GM18868 (cell line): ENCODE data around the gene PCDHGA1.

ENCODE experiments used
- ATAC-seq: cut with Tn5 transposase; IDR thresholded peaks from one replicate; pipeline ENCODE4 v1.9.1; 2021; ENCODE audit warnings: mild to moderate bottlenecking, moderate library complexity; ENCODE audit not compliant: unreplicated experiment

The PCDHGA1 gene

DNA sequence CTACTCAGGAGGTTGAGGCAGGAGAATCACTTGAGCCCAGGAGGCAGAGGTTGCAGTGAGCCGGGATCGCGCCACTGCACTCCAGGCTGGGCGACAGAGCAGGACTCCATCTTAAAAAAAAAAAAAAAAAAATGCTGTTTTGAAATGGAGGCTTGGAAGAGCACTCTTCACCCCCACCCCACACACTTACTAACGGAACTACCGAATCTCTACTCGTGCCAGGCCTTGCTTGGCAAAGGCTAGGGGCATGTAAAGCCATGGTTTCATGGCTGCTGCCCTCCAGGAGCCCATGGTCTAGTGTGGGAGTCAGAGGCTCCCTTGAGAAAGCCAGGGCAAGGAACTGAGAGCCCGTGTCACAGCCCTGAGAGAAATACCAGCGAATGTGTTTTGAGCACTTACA, 179.8 kb downstream of the PCDHGA1 start:
- no peak for ATAC-seq

DNA sequence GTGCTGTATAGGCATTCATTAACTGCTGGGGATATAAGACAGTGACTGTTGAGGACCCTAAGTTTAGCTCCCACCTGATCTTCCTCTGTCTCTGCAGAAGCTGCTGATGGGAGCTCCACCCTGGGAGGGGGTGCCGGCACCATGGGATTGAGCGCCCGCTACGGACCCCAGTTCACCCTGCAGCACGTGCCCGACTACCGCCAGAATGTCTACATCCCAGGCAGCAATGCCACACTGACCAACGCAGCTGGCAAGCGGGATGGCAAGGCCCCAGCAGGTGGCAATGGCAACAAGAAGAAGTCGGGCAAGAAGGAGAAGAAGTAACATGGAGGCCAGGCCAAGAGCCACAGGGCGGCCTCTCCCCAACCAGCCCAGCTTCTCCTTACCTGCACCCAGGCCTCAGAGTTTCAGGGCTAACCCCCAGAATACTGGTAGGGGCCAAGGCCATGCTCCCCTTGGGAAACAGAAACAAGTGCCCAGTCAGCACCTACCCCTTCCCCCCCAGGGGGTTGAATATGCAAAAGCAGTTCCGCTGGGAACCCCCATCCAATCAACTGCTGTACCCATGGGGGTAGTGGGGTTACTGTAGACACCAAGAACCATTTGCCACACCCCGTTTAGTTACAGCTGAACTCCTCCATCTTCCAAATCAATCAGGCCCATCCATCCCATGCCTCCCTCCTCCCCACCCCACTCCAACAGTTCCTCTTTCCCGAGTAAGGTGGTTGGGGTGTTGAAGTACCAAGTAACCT, 180.7 kb downstream of the PCDHGA1 start:
- peak; percentile 44 for ATAC-seq

DNA sequence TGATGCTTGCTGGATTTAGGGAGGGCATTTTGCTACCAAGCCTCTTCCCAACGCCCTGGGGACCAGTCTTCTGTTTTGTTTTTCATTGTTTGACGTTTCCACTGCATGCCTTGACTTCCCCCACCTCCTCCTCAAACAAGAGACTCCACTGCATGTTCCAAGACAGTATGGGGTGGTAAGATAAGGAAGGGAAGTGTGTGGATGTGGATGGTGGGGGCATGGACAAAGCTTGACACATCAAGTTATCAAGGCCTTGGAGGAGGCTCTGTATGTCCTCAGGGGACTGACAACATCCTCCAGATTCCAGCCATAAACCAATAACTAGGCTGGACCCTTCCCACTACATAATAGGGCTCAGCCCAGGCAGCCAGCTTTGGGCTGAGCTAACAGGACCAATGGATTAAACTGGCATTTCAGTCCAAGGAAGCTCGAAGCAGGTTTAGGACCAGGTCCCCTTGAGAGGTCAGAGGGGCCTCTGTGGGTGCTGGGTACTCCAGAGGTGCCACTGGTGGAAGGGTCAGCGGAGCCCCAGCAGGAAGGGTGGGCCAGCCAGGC, 181.5 kb downstream of the PCDHGA1 start:
- no peak for ATAC-seq

DNA sequence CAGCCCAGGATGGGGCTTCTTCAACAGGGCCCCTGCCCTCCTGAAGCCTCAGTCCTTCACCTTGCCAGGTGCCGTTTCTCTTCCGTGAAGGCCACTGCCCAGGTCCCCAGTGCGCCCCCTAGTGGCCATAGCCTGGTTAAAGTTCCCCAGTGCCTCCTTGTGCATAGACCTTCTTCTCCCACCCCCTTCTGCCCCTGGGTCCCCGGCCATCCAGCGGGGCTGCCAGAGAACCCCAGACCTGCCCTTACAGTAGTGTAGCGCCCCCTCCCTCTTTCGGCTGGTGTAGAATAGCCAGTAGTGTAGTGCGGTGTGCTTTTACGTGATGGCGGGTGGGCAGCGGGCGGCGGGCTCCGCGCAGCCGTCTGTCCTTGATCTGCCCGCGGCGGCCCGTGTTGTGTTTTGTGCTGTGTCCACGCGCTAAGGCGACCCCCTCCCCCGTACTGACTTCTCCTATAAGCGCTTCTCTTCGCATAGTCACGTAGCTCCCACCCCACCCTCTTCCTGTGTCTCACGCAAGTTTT, 182.1 kb downstream of the PCDHGA1 start:
- no peak for ATAC-seq

DNA sequence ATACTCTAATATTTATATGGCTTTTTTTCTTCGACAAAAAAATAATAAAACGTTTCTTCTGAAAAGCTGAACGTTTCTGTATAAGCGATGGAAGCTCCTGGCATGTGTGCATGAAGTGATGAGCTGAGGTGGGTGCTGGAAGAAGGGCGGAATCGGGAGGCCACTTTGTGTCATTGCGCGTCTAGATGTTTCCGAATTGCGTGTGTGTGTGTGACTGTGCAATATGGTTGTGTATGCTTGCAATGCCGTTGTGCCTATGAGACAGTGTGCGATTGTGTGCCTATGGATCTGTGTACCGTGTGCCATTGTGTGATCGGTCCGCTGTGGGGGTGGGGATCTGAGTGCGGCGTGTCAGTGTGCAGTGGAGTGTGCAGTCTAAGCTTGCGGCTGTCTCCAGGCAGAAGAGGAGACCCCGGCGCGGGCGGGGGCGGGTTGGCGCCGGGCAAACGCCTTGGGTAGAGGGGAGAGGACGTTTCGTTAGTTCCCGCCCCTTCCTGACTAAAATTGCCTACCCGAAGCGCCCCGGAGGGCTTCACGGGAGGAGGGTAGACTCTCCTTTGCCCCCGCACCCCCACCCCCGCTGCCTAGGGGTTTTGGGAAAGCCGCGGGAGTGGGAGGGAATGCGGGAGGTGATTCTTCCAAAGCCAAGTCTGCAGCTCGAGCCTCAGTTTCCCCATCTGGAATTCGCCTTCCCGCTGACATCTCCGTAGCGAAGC, 182.8 kb downstream of the PCDHGA1 start:
- no peak for ATAC-seq

DNA sequence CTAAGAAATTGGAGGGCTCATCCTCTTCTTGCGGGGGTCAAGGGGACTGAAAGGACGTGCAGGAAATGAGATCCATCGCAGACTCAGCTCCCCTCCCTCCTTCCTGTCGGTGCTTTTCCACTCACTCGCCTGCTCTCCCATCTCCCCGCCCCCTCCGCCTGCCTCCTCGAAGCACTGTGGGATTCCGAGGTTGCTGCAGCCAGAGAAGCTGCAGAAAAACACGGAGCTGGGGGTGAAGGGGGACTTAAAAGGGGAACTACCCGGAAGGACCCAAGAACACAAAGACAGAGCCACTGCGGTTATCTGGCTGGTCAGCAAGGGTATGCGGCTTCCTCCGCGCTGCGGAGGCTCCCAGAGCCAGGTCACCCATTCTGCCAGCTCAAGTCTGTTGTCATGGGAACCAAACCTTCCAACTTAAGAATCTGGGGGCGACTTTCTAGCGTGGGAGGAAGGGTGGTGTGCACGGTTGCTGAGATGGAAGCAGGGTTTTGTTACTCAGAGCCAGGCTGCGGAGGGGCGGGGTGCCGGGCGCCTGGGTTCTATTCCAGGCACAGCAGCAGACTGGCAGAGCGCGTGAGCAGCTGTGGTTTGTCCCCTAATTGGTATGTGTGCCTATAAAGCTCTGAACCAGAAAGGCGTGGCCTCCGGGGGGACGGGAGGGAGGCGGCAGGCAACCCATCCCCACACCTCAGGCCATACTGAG, 183.5 kb downstream of the PCDHGA1 start:
- ATAC-seq, result peak; percentile 51

DNA sequence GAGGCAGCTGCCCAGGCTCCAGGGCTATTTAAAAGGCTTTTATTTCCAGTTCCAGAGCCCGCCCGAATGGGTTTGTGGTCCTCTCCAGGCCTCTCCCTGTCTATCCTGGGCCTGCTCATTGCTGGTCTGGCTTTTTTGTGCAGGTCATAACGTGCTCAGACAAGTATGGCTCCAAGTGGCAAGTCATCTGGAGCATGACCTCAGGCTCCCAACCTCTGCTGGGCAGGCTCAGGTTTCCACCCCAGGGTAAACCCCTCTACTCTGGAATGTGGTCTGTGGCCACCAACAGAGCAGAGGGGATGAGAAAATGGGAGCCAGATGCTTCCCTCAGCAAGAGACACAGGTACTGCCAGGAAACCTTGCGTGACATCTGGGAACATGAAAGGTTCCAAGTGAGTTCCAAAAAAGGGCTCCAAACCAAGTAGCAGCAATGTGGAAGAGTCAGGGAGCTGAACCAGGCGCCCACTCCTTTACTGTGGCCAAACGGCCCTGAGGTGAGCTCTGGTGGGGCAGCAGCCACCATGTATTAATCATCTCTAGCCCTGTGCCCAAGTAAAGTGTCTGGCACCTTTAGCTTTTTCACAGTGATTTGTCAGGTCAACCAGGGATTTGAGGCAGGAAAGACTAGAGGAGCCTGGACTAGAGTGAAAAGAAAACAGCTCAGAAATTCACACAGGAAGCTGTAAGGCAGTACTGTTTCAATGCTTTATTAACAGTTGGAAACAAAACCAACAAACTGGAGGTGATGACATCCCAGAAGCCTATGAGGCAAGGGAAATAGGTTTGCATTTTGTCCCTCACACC, 184.2 kb downstream of the PCDHGA1 start:
- ATAC-seq, result peak; percentile 9

DNA sequence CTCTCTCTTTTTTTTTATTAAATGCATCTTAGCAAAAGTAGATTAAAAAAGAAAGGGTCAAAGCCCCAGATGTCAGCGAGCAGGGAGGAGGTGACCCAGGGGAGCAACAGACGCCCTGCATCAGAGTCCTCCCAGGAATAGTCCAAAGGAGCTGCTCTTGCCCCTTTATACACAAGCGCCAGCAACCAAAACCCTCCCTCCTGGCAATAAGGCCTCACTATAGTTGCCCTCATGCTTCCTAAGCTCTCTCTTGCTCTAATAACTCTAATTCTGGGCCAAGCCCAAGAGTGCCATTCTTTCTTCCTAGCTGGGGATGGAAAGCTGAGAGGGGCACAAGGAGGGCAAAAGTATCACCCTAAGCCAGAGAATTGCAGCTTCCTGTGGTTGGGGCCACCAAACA, 184.8 kb downstream of the PCDHGA1 start:
- no peak for ATAC-seq

DNA sequence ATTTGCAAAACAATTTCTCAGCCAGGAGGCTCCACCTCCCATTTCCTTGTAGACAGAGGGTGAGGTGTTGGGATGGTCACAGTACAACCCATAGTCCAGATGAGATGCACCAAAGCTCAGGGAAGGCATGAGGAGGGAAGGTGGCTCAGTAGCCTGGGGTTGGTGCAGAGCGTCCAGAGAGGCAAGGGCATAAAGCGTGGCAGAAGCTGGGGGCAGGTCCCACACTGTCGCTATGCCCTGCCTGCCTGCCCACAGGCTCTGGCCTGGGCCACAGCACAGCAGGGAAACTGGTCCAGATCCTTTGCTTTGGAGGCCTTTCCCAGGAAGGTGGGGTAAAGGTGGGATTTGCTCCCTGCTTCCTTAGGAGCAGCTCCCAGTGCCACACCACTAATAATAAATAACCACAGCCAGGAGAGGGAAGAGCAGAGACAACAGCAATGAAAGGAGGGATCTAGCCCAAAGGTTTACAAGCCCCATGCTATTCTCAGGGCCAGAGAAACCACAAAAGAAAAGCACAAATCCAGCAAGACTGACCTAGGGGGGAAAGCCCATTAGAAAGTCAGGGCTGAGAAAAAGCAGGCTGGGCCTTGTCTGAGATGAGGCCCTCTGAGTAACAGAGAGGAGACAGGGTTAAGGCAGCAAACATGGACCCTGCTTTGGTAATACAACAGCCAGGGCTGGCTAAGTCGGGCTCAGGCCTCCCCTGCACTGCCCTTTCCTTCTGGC, 185.8 kb downstream of the PCDHGA1 start:
- no peak for ATAC-seq

DNA sequence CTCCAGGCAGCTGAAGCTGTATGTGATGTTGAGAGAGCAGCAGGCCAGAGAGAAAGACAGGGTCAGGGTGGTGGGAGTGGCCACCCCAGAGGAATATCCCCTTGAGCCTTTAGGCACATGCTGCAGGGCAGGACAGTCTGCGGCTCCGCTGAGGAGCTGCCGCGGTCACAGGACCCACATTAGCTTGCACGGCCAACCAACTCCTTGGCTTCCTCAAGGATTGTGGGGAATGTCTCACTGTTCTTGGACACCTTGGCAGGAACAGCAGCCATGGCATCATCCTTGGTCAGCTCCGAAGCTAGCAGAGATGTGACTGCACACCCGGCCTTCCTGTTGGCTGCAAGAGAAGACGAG, 186.3 kb downstream of the PCDHGA1 start:
- ATAC-seq, result no peak

DNA sequence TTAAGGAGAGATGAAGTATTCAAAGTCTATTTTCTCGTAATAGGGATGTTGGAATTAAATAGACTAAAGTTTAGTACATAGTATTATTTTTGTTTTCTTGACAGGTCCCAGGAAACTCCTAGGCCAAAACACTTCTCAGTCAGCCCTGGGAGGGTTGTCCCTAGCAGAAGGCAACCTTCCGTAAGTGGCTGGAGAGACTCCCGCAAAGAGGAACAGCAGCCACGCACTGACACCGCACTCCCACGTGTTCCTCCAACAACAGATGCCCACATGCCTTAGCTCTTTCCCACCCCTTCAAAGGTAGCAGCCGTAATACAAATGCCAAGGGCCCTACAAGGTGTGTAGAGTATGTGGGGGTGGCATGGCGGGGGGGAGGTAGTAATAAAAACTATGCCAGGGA, 187.0 kb downstream of the PCDHGA1 start:
- ATAC-seq, result no peak

DNA sequence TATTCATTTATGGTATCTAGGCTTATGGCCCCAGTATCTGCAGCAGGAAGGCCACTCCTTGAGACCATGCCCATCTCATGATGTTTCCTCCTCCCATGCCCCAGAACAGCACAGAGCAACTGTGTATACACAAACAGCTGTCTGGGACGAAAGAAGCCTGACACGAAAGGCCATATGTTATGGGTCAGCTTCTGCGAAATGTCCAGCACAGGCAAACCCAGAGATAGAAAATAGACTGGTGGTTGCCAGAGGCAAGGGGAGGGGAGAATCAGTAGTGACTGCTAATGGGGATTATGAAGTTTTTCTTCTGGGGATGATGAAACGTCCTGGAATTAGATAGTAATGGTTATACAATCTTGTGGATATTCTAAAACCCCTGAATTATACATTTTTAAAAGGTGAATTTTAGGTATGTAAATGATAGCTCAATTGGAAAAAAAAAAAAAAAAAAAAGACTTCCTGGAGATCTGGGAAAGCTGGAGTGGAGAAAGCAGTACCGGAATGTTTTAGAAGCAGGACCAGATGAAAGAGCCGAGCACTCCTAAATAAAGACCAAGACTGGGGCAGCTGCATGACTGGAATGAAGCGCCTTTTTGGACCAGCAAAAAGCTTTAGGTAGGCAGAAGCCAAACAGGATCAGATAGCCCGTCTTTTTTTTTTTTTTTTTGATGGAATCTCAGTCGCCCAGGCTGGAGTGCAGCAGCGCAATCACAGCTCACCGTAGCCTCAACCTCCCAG, 187.7 kb downstream of the PCDHGA1 start:
- no peak for ATAC-seq

DNA sequence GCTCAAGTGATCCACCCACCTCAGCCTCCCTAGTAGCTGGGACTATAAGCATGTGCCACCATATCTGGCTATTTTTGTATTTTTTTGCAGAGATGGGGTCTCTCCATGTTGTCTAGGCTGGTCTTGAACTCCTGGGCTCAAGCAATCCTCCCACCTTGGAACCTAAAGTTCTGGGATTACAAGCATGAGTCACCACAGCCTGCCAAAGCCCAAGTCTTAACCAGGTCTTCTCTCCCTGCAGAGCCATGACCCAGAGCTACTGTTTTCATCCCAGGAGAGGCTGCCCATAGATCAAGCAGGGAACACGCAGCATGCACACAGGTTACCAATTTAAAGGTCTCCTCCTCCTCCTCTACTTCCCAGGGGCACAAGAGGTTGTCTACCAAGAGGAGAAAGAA, 188.3 kb downstream of the PCDHGA1 start:
- no peak for ATAC-seq

DNA sequence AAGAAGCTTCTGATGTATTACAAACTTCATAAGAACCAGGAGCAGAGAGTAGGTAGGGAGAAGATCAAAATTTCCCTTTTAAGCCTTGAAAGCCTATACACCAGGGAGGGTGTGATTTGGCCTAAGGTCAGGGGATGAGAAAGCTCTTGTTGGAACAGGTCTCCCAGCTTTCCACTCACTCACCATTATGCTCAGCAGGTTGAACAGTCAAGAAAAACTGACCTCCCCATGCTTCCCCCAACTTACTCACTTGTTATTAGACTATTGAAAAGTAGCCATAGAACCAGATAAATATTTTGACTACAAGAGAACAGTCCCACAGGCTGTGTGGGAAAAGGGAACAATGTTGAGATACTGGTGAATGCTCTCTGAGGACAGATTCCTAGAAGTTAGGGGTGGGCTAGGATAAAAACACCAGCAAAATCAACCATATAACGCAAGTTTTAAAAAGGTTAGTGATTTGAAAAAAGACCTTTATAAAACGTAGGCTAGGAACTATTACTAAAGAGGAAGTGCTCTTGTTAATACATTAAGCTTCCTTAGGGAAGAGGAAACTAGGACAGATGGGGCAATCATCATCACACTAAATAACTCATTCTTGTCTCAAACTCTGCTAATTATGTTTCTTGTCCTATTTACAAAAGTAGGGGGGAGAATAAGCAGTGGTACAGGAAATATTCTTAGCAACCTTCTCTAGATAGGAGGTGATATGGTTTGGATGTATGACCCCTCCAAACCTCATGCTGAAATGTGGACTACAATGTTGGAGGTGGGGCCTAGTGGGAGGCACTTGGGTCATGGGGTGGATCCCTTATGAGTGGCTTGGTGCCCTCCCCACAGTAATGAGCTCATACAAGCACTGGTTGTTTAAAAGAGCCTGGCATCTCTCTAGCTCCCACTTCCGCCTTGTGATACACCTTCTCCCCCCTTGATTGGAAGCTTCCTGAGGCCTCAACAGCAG, 189.6 kb downstream of the PCDHGA1 start:
- ATAC-seq, result no peak

DNA sequence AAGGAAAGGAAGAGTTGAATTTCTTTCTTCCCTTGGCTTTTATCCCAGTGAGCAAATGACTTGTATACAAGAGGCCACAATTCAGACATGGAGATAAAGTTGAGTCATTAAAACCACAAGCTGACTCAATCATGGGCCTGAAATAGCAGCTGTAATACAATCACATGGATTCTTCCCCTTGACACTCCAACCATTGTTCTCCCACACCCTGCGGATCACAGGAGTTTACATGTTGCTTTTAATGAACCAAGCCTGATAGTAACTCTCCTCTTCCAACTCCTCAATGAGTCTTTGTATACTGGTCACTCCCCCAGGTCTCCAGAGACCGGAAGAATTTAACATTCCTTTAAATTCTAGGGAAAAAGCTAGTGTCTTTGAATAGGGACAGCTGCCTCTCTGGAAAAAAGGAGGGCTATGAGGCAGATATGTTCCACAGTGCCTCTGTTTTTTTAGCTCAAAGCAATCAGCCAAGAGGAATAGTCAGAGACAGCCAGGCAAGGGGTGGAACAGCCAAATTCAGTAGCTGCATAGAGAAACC, 191.0 kb downstream of the PCDHGA1 start:
- no peak for ATAC-seq

DNA sequence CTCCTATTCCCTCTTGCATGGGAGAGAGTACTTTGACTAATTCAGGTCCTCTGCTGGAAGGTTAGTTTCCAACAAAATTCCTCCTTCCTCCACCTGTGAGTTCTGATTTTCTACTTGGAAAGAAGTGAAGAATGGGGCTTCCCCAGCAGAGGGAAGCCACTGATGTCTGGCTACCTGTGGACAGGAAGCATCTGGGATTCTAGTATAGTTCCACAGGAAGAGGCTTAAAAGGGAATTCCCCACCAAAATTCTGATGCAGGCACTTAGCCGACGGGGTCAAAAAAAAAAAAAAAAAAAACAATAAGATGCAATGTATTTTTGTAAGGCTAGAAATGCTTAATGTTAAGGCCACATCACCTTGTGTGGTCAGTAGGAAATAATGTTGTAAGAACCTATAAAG, 192.0 kb downstream of the PCDHGA1 start:
- no peak for ATAC-seq

DNA sequence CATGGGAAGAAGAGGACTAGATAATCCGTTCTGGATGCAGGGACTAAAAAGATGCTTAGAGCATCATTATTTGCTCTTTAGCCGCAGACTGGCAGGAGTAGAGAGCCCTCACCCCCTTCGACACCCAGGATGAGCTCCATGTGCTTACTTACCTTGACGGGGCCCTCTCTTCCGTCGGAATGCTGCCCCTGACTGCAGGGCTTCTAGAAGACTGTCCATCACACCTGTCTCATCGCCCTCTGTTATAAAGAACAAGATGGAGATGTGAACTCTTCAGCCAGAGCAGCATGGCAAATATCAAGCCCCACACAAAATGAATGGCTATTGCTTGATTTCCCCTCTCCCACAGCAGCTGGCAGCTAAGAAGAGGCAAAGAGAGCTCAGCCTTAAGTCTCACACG, 193.7 kb downstream of the PCDHGA1 start:
- no peak for ATAC-seq
